ENCODE results near the gene CA11. TPM values are rescaled to one million over a fixed set of nuclear protein-coding genes. Genes with fewer than 3 reads are reported as not detected.
A peak's percentile ranks its signal among the peaks of the same experiment; 100 is the strongest.

The CA11 gene
- total and polyA plus RNA-seq, 9 of the 15 experiments (the other 6 are each of a cell fraction or from before 2014, with no cell fraction given) = 2.9 to 19.9 (median 8.3) TPM

DNA sequence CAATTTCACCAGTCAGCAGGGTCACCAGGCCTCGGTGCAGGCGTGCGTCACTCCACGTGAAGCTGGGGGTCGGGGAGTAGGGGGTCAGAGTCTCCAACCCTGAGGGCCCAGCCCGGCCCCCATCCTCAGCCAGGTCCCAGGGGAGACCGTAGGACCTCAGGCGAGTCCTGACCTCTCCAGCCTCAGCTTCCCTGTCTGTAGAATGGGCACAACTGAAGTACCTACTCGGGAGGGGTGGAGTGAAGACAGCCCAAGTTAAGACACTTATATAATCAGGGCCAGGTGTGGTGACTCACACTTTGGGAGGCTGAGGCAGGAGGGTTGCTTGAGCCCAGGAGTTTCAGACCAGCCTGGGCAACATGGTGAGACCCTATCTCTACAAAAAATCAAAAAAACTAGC lies 42.1 kb downstream of the CA11 start (continued):
- TF ChIP-seq, protein P1, sequence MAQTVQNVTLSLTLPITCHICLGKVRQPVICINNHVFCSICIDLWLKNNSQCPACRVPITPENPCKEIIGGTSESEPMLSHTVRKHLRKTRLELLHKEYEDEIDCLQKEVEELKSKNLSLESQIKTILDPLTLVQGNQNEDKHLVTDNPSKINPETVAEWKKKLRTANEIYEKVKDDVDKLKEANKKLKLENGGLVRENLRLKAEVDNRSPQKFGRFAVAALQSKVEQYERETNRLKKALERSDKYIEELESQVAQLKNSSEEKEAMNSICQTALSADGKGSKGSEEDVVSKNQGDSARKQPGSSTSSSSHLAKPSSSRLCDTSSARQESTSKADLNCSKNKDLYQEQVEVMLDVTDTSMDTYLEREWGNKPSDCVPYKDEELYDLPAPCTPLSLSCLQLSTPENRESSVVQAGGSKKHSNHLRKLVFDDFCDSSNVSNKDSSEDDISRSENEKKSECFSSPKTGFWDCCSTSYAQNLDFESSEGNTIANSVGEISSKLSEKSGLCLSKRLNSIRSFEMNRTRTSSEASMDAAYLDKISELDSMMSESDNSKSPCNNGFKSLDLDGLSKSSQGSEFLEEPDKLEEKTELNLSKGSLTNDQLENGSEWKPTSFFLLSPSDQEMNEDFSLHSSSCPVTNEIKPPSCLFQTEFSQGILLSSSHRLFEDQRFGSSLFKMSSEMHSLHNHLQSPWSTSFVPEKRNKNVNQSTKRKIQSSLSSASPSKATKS (CRISPR knock-in tag; IDR thresholded peaks at IDR 0.05) = no peak
- TF ChIP-seq STAG1 (CRISPR knock-in tag; IDR thresholded peaks at IDR 0.05; ENCODE audit: borderline replicate concordance) (0 out of 2 replicates have a peak, but pooled peaks have one; percentile 13), MAZ (CRISPR knock-in tag; conservative IDR thresholded peaks at IDR 0.05 in 1 of 2, IDR thresholded peaks at IDR 0.05 in 1 of 2) (no peak), IFI16 (CRISPR knock-in tag; IDR thresholded peaks at IDR 0.05) (no peak), ETV5 (CRISPR knock-in tag; IDR thresholded peaks at IDR 0.05; ENCODE audit: low read depth) (no peak), RFX7 (CRISPR knock-in tag; IDR thresholded peaks at IDR 0.05) (no peak), SMAD2 (IDR thresholded peaks at IDR 0.05; ENCODE audit: low read depth, low read length) (no peak), PRDM10 (IDR thresholded peaks at IDR 0.05; ENCODE audit: partially characterized antibody) (no peak), BCOR (IDR thresholded peaks at IDR 0.05) (peak; percentile 93), ZNF76 (CRISPR knock-in tag; IDR thresholded peaks at IDR 0.05; ENCODE audit: borderline replicate concordance) (no peak), ZBED1 (IDR thresholded peaks at IDR 0.05) (no peak), ARHGAP35 (IDR thresholded peaks at IDR 0.05; ENCODE audit: partially characterized antibody) (no peak), ZKSCAN3 (CRISPR knock-in tag; IDR thresholded peaks at IDR 0.05) (no peak), PCBP2 (IDR thresholded peaks at IDR 0.05; ENCODE audit: low read depth, low read length, poor library complexity, severe bottlenecking) (no peak), NCOR1 (IDR thresholded peaks at IDR 0.05) (no peak), DIDO1 (tag; IDR thresholded peaks at IDR 0.05; ENCODE audit: low read depth) (no peak), ADNP (tag; IDR thresholded peaks at IDR 0.05) (peak; percentile 70), OTX1 (CRISPR knock-in tag; IDR thresholded peaks at IDR 0.05) (no peak), ZNF184 (CRISPR knock-in tag; IDR thresholded peaks at IDR 0.05) (no peak)
- TF ChIP-seq, protein P2, sequence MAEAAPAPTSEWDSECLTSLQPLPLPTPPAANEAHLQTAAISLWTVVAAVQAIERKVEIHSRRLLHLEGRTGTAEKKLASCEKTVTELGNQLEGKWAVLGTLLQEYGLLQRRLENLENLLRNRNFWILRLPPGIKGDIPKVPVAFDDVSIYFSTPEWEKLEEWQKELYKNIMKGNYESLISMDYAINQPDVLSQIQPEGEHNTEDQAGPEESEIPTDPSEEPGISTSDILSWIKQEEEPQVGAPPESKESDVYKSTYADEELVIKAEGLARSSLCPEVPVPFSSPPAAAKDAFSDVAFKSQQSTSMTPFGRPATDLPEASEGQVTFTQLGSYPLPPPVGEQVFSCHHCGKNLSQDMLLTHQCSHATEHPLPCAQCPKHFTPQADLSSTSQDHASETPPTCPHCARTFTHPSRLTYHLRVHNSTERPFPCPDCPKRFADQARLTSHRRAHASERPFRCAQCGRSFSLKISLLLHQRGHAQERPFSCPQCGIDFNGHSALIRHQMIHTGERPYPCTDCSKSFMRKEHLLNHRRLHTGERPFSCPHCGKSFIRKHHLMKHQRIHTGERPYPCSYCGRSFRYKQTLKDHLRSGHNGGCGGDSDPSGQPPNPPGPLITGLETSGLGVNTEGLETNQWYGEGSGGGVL (CRISPR knock-in tag; IDR thresholded peaks at IDR 0.05) = no peak
- TF ChIP-seq, protein P3, sequence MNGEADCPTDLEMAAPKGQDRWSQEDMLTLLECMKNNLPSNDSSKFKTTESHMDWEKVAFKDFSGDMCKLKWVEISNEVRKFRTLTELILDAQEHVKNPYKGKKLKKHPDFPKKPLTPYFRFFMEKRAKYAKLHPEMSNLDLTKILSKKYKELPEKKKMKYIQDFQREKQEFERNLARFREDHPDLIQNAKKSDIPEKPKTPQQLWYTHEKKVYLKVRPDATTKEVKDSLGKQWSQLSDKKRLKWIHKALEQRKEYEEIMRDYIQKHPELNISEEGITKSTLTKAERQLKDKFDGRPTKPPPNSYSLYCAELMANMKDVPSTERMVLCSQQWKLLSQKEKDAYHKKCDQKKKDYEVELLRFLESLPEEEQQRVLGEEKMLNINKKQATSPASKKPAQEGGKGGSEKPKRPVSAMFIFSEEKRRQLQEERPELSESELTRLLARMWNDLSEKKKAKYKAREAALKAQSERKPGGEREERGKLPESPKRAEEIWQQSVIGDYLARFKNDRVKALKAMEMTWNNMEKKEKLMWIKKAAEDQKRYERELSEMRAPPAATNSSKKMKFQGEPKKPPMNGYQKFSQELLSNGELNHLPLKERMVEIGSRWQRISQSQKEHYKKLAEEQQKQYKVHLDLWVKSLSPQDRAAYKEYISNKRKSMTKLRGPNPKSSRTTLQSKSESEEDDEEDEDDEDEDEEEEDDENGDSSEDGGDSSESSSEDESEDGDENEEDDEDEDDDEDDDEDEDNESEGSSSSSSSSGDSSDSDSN (IDR thresholded peaks at IDR 0.05; ENCODE audit: borderline replicate concordance in 1 of 2, low read depth in 2 of 2, low read length in 2 of 2) = no peak

All from K562 (cell line).